Colonic mucosa (tissue), 4 donors: ENCODE results near the gene PPARA. TPM values are rescaled to one million over a fixed set of nuclear protein-coding genes. Genes with fewer than 3 reads are reported as not detected.
A peak's percentile ranks its signal among the peaks of the same experiment; 100 is the strongest.

Source experiments
- DNase-seq: peaks from one replicate; pipeline ENCODE4 v3.0.0-alpha.2; 2020
- H3K27ac ChIP-seq: fragments of 200-600 bp; one replicate; pipeline ENCODE4 v1.8.0; 2021
- H3K27me3 ChIP-seq: fragments of 200-600 bp; one replicate; pipeline ENCODE4 v1.8.0; 2021
- H3K36me3 ChIP-seq: fragments of 200-600 bp; one replicate; pipeline ENCODE4 v1.8.0; 2021
- H3K4me1 ChIP-seq: fragments of 200-600 bp; one replicate; pipeline ENCODE4 v1.8.0; 2021; ENCODE audit warnings: mild to moderate bottlenecking
- H3K4me3 ChIP-seq: fragments of 200-600 bp; one replicate; pipeline ENCODE4 v1.8.0; 2021
- H3K9ac ChIP-seq, 2 donors: one replicate each; pipeline ENCODE4 v1.7.0; 2013; ENCODE audit warnings: control low read depth in 2 of 2, low read depth in 2 of 2, low read length in 2 of 2
- H3K9me3 ChIP-seq: fragments of 200-600 bp; one replicate; pipeline ENCODE4 v1.8.0; 2021
- CTCF ChIP-seq: fragments of 200-600 bp; IDR thresholded peaks from one replicate; pipeline ENCODE4 v1.8.0; 2022; ENCODE audit warnings: antibody characterized with exemption, mild to moderate bottlenecking
- intact Hi-C: fragments of 100-400 bp; cut with DNase I; formaldehyde crosslinking; loops from one replicate; pipeline ENCODE4 v1.14.1; 2022
- total RNA-seq, 2 donors: library from RNA; stranded (reverse); fragmentation: NEBNext Ultra II Directional in 1 of 2; extraction: Animal tissue kit (Norgen Biotek cat#: 25700) in 1 of 2; gene quantifications; one replicate each; pipeline ENCODE4 v1.2.1, GENCODE V29; 2021
- donor health status: healthy.
- donor health status: DM: no; HTN: no; CAD: no.
- donor health status: DM: no; HTN: no; CAD: no.

Gene PPARA
- 10 to 100 TPM; 59.8 to 74.8 TPM for total RNA-seq

- no peak for TF ChIP-seq CTCF
- intact Hi-C loops = no loop called here
- H3K9ac ChIP-seq = peak within 1 kb of the TSS; percentile 93 to 95
- H3K4me1 ChIP-seq = peaks cover 4% of the 10 kb centered on the region
- no peaks in the 10 kb centered on the region for H3K9me3 ChIP-seq
- no peaks in the 10 kb centered on the region for H3K27me3 ChIP-seq
- H3K36me3 ChIP-seq = no peaks in the 10 kb centered on the region
- peak within 1 kb of the TSS; percentile 90 for H3K27ac ChIP-seq
- peak; percentile 94 for DNase-seq
- peak within 1 kb of the TSS; percentile 84 for H3K4me3 ChIP-seq
Observed at GRCh38 chr22:46150034-46150654, at the start of gene PPARA. Gene PPARA (plus strand): TSS chr22:46150526. CDS start chr22:46198384, 47,858 bp downstream.

- no peak for DNase-seq
- Histone ChIP-seq H3K4me3 (no peak overlapping the region), H3K9ac (no peak overlapping the region), H3K36me3 (peaks cover 11% of the 10 kb centered on the region), H3K9me3 (no peaks in the 10 kb centered on the region), H3K4me1 (no peaks in the 10 kb centered on the region), H3K27me3 (no peaks in the 10 kb centered on the region), H3K27ac (no peak overlapping the region)
- no peak for TF ChIP-seq CTCF
- intact Hi-C loops = no loop called here
Observed at GRCh38 chr22:46102159-46102558, 48.2 kb upstream of the PPARA start.

GRCh38 chr22:46102752-46103151 is 47.6 kb upstream of the PPARA start:
- H3K27ac ChIP-seq = no peak overlapping the region
- intact Hi-C loops = no loop called here
- no peak overlapping the region for H3K4me3 ChIP-seq
- no peaks in the 10 kb centered on the region for H3K27me3 ChIP-seq
- H3K9ac ChIP-seq = no peak overlapping the region
- no peak for TF ChIP-seq CTCF
- H3K36me3 ChIP-seq = peaks cover 11% of the 10 kb centered on the region
- DNase-seq = no peak
- no peaks in the 10 kb centered on the region for H3K9me3 ChIP-seq
- H3K4me1 ChIP-seq = no peaks in the 10 kb centered on the region

GRCh38 chr22:46103181-46103580 is 47.1 kb upstream of the PPARA start:
- Histone ChIP-seq H3K27me3 (no peaks in the 10 kb centered on the region), H3K36me3 (peaks cover 11% of the 10 kb centered on the region), H3K9ac (peak overlapping the region in 1 of 2 donors; percentile 1), H3K4me3 (no peak overlapping the region), H3K9me3 (no peaks in the 10 kb centered on the region), H3K4me1 (no peaks in the 10 kb centered on the region), H3K27ac (no peak overlapping the region)
- no peak for TF ChIP-seq CTCF
- DNase-seq = no peak
- intact Hi-C loops = no loop called here

- Histone ChIP-seq H3K27ac (no peak overlapping the region), H3K4me1 (no peaks in the 10 kb centered on the region), H3K36me3 (peaks cover 9% of the 10 kb centered on the region), H3K9me3 (no peaks in the 10 kb centered on the region), H3K27me3 (no peaks in the 10 kb centered on the region), H3K4me3 (no peak overlapping the region), H3K9ac (peak overlapping the region in 1 of 2 donors; percentile 1)
- TF ChIP-seq CTCF = no peak
- intact Hi-C loops = no loop called here
- DNase-seq = no peak
Observed at GRCh38 chr22:46103664-46104063, 46.7 kb upstream of the PPARA start.
